ENCODE measurements around the gene SERPINI1. TPM values are rescaled to one million over a fixed set of nuclear protein-coding genes. Genes with fewer than 3 reads are reported as not detected.

Gene SERPINI1
- total and polyA plus RNA-seq, 2 of the 8 experiments (the other 6 are each of a cell fraction or from before 2014, with no cell fraction given) = 5.3 to 9.9 TPM

GRCh38 chr3:167870181-167870580 lies 134.7 kb downstream of the SERPINI1 start (continued):
- no peak for TF ChIP-seq CHD7 (IDR thresholded peaks at IDR 0.05; ENCODE audit: insufficient replicate concordance, low read length)
- no peak for TF ChIP-seq CBX5 (IDR thresholded peaks at IDR 0.05; ENCODE audit: low read depth, low read length)
- TF ChIP-seq SIRT6 (IDR thresholded peaks at IDR 0.05; ENCODE audit: low read length) = no peak
- no peak for TF ChIP-seq GTF2F1 (IDR thresholded peaks at IDR 0.05; ENCODE audit: borderline replicate concordance, low read depth, low read length)
- TF ChIP-seq POU5F1 (IDR thresholded peaks at IDR 0.05; ENCODE audit: low read depth, low read length) = no peak
- TF ChIP-seq RAD21 (IDR thresholded peaks at IDR 0.05 in 1 of 2, conservative IDR thresholded peaks at IDR 0.05 in 1 of 2; ENCODE audit: low read depth in 2 of 2, low read length in 2 of 2) = no peak
- TF ChIP-seq PHF8 (conservative IDR thresholded peaks at IDR 0.05; ENCODE audit: low read depth, low read length) = no peak
- TF ChIP-seq JUN (IDR thresholded peaks at IDR 0.05; ENCODE audit: low read depth, low read length) = no peak

Measured in H1 (cell line).